Coronary artery (tissue), 2 donors: ENCODE results near the gene HEATR5A.

Experiments used
- DNase-seq: peaks from one replicate; pipeline ENCODE4 v3.0.0-alpha.2; 2017; ENCODE audit warnings: low spot score
- H3K27ac ChIP-seq, 2 donors: fragments of 200-600 bp; sonication (generic); one replicate each; pipeline ENCODE4 v1.5.1; 2016 to 2019
- H3K4me3 ChIP-seq: fragments of 200-600 bp; sonication (generic); 2 replicates; pipeline ENCODE4 v1.5.1; 2016; ENCODE audit warnings: mild to moderate bottlenecking, moderate library complexity
- TF ChIP-seq, protein P1 (sequence below): fragments of 200-600 bp; sonication (generic); IDR thresholded peaks from one replicate; pipeline ENCODE4 v1.5.1; 2019; ENCODE audit warnings: antibody characterized with exemption

HEATR5A gene

DNA sequence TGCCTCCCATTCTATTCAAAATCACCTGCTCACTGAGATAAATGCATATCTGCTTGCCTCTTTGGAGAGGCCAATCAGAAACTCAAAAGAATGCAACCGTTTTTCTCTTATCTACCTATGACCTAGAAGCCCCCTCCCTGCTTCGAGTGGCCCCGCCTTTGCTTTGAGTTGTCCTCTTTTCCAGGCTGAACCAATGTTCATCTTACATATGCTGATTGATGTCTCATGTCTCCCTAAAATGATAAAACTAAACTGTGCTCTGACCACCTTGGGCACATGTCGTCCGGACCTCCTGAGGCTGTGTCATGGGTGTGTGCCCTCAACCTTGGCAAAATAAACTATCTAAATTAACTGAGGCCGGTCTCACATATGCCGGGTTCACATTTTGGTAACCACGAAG, 148.7 kb downstream of the HEATR5A start:
- no peak overlapping the region for H3K27ac ChIP-seq
- TF ChIP-seq, protein P1, sequence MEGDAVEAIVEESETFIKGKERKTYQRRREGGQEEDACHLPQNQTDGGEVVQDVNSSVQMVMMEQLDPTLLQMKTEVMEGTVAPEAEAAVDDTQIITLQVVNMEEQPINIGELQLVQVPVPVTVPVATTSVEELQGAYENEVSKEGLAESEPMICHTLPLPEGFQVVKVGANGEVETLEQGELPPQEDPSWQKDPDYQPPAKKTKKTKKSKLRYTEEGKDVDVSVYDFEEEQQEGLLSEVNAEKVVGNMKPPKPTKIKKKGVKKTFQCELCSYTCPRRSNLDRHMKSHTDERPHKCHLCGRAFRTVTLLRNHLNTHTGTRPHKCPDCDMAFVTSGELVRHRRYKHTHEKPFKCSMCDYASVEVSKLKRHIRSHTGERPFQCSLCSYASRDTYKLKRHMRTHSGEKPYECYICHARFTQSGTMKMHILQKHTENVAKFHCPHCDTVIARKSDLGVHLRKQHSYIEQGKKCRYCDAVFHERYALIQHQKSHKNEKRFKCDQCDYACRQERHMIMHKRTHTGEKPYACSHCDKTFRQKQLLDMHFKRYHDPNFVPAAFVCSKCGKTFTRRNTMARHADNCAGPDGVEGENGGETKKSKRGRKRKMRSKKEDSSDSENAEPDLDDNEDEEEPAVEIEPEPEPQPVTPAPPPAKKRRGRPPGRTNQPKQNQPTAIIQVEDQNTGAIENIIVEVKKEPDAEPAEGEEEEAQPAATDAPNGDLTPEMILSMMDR = no peak
- no peak for DNase-seq
- H3K4me3 ChIP-seq = no peak overlapping the region

DNA sequence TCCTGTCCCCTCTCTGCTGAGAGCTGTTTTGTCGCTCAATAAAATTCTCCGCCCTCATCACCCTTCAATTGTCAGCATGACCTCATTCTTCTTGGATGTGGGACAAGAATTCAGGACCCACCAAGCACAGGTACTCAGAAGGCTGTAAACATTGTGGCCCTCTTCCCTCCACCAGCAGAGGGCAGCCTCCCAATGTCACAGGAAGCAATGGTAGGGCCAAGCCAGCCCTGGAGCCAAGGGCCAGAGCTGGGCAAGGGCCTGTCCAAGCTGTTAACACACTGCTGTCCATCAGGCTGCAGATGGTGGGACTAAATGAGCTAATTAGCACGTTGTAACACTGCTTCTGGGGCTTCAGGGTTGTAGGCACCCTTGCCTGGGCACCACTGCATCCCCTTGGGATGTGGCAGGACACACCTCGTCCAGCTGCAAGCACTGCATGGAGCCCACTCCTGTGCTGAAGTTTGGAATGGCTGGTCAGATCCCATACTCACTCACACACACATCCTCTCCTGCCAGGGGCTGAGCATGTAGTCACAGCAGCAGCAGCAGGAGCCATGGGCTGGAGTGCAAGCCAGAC, 150.1 kb downstream of the HEATR5A start:
- Histone ChIP-seq H3K4me3 (no peak overlapping the region), H3K27ac (no peak overlapping the region)
- DNase-seq = no peak
- TF ChIP-seq, protein P1 = no peak

DNA sequence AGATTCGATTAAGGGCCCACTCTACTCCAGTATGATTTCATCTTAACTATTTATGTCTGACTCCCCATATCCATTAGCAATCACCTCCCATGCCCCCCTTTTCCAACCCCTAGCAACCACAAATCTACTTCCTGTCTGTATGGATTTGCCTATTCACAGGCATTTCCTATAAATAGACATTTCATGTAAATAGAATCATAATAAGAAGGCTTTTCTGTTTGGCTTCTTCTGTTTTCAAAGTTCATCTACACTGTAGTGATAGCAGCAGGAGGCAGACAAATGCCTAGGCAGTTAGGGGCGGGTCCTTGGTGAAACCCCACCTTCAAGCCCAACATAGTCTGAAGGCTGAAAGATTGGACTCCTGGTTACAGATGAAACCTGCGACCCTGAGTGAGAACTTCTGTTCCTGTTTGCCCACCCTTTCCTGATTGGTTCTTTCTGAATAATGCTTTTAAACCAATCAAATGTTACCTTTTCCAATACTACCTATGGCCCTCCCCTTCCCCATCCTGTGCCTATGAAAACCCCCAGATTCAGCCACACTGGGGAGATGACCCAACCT, 150.6 kb downstream of the HEATR5A start:
- no peak overlapping the region for H3K4me3 ChIP-seq
- H3K27ac ChIP-seq = no peak overlapping the region
- TF ChIP-seq, protein P1 = no peak
- DNase-seq = no peak

DNA sequence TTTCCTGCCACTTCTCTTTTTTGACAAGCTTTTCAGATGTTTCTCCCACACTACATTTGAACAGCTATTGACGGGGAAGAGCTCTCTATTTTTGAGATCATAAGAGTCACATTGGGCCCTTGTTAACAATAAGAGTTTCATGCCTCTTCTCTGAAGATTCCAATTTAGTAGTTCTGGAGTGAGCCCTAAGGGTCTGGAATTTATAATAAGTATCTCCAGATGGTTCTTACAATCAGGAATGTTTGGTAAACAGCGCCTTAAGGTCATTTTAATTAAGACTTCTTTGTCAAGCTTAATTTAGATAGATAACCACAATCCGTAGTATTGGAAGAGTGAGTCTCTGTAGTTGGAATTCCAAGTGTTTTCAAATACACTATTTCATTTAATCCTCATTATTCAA, 152.1 kb downstream of the HEATR5A start:
- H3K4me3 ChIP-seq = no peak overlapping the region
- DNase-seq = no peak
- TF ChIP-seq, protein P1 = no peak
- H3K27ac ChIP-seq = no peak overlapping the region

DNA sequence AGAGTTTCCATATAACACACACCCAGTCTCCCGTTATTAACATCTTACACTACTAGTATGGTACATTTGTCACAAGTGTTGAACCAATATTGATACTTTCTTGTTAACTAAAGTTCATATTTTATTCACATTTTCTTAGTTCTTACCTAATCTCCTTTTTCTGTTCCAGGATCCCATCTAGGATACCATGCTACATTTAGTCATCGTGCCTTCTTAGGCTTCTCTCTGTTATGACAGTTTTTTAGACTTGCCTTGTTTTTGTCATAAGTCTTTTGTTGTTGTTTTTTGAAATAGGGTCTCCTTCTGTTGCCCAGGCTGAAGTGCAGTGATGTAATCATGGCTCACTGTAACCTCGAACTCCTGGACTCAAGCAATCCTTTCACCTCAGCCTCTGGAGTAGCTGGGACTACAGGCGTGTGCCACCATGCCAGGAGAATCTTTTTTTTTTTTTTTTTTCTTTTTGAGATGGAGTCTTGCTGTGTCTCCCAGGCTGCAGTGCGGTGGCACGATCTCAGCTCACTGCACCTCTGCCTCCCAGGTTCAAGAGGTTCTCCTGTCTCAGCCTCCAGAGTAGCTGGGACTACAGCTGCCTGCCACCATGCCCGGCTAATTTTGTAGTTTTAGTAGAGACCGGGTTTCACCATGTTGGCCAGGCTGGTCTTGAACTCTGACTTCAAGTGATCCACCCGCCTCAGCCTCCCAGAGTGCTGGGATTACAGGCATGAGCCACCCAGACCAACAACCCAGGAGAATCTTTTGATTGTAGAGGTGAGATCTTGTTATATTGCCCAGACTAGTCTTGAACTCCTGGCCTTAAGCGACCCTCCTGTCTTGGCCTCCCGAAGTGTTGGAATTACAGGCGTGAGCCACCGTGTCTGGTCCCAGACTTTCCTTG, 153.7 kb downstream of the HEATR5A start:
- no peak for DNase-seq
- Histone ChIP-seq H3K4me3 (no peak overlapping the region), H3K27ac (no peak overlapping the region)
- TF ChIP-seq, protein P1 = no peak

DNA sequence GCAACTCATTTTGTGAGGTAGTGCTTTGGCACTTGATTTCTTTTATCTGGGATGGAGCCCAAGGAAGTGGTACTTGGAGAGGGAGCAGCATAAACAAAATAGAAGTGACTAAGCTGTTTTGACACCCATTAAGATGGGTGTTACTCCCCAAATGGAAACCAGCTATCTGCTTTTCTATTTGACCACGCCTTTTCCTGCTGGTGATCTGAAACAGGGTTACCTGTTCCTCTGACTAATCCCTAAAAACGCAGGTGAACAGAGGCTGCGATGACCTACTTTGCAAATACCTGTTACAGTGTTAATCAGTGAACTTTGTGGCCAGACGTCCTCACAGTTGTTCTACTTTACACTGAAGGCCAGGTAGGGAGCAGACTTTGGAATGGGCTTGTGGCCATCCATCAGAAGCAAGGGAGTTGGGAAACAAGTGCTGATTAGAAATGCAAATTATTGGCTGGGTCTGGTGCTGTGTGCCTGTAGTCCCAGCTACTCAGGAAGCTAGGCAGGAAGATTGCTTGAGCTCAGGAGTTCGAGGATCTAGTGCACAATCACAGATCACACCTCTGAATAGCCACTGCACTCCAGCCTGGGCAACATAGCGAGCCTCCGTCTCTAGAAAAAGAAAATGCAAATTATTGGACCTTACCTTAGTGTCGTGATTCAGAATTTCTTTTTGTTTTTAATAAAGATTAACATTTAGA, 154.5 kb downstream of the HEATR5A start:
- DNase-seq = no peak
- H3K4me3 ChIP-seq = no peak overlapping the region
- TF ChIP-seq, protein P1 = no peak
- no peak overlapping the region for H3K27ac ChIP-seq
